ENCODE measurements around the gene NOL4L.

- TF ChIP-seq CTCF (conservative IDR thresholded peaks at IDR 0.05) = no peak
- no peak for TF ChIP-seq EZH2 (IDR thresholded peaks at IDR 0.05; ENCODE audit: low read depth)
These were observed 58.6 kb downstream of the NOL4L start for GRCh38 chr20:32526541-32526940.
